Endothelial cell of umbilical vein (primary cell): ENCODE measurements around the gene CPED1. TPM values are rescaled to one million over a fixed set of nuclear protein-coding genes. Genes with fewer than 3 reads are reported as not detected.

Experiments used
- BruUV-seq: library from RNA; stranded (reverse); fragments of 400-500 nt; replicated peaks from 2 replicates; lab custom pipeline; 2021; lab: Mats Ljungman, UMichigan
- CTCF ChIA-PET: fragments of 300-600, 350-600 bp; sonication (Branson Sonifier 250); formaldehyde crosslinking; loops from one replicate; lab custom pipeline; 2021; ENCODE audit warnings: antibody characterized with exemption, inconsistent platforms; lab: Charles Lee
- POLR2A ChIA-PET: fragments of 300-600, 350-600 bp; sonication (Branson Sonifier 250); formaldehyde crosslinking; loops from one replicate; lab custom pipeline; 2021; ENCODE audit warnings: antibody characterized with exemption, inconsistent platforms; lab: Charles Lee
- DNase-seq: peaks from one replicate; pipeline ENCODE4 v3.0.0-alpha.2; 2011; ENCODE audit warnings: low read depth, low spot score
- FAIRE-seq: peaks from 2 replicates; lab custom pipeline; 2011; peaks lifted over from hg19 to GRCh38; lab: Jason Lieb, UNC
- H2AFZ ChIP-seq: 2 replicates; pipeline ENCODE4 v1.6.0; 2012; ENCODE audit warnings: low read depth, low read length, control low read depth, inconsistent platforms
- H3K27ac ChIP-seq: 2 replicates; pipeline ENCODE4 v1.5.1; 2011; ENCODE audit warnings: low read depth, mild to moderate bottlenecking, control low read depth, low read length, moderate library complexity; ENCODE audit not compliant: insufficient read depth
- H3K27me3 ChIP-seq, 2 experiments: 2 replicates each; pipeline versions ENCODE4 v1.6.0 to v1.6.1; 2011; ENCODE audit warnings: low read length in 2 of 2, mixed read lengths in 1 of 2; ENCODE audit not compliant: control insufficient read depth in 2 of 2, insufficient read depth in 2 of 2
- H3K36me3 ChIP-seq, 2 experiments: 2 replicates in 1 of 2; 3 replicates in 1 of 2; pipeline ENCODE4 v1.5.1; 2011; ENCODE audit warnings: low read length in 2 of 2, mild to moderate bottlenecking in 1 of 2, moderate library complexity in 1 of 2; ENCODE audit not compliant: control insufficient read depth in 2 of 2, insufficient read depth in 2 of 2; ENCODE audit errors: extremely low read depth in 1 of 2
- H3K4me1 ChIP-seq: 3 replicates; pipeline ENCODE4 v1.5.1; 2011; ENCODE audit warnings: mild to moderate bottlenecking, low read length; ENCODE audit not compliant: control insufficient read depth, insufficient read depth; ENCODE audit errors: extremely low read depth
- H3K4me2 ChIP-seq: 2 replicates; pipeline ENCODE4 v1.6.1; 2011; ENCODE audit warnings: low read length, control low read depth, mixed read lengths; ENCODE audit not compliant: insufficient read depth
- H3K4me3 ChIP-seq, 3 experiments: fragments of 200-600 bp in 1 of 3; sonication (generic), shearing (Covaris generic) in 1 of 3; replicated peaks in 1 of 3; 2 replicates each; pipeline ENCODE4 v1.5.1; 2011 to 2016; ENCODE audit warnings: control low read depth in 3 of 3, low read length in 3 of 3, mild to moderate bottlenecking in 2 of 3, inconsistent platforms in 1 of 3, low read depth in 1 of 3, moderate library complexity in 1 of 3; ENCODE audit not compliant: insufficient read depth in 1 of 3
- H3K79me2 ChIP-seq: 2 replicates; pipeline ENCODE4 v1.6.0; 2012; ENCODE audit warnings: low read length, inconsistent platforms; ENCODE audit not compliant: control insufficient read depth, insufficient read depth
- H3K9ac ChIP-seq: replicated peaks from 2 replicates; pipeline ENCODE3; 2011; ENCODE audit warnings: low read length, control low read depth; ENCODE audit not compliant: insufficient read depth; ENCODE audit errors: extremely low read depth
- H3K9me1 ChIP-seq: replicated peaks from 3 replicates; pipeline ENCODE4 v1.6.0; 2011; ENCODE audit warnings: mild to moderate bottlenecking, low read length; ENCODE audit not compliant: control insufficient read depth, insufficient read depth; ENCODE audit errors: extremely low read depth
- H3K9me3 ChIP-seq: replicated peaks from 2 replicates; pipeline ENCODE4 v1.5.1; 2012; ENCODE audit warnings: low read length, inconsistent platforms; ENCODE audit not compliant: control insufficient read depth, insufficient read depth
- H4K20me1 ChIP-seq: replicated peaks from 2 replicates; pipeline ENCODE3; 2011; ENCODE audit warnings: mild to moderate bottlenecking, low read length; ENCODE audit not compliant: control insufficient read depth, insufficient read depth; ENCODE audit errors: extremely low read depth
- EZH2 ChIP-seq: IDR thresholded peaks from 2 replicates; pipeline ENCODE4 v1.6.1; 2012; ENCODE audit warnings: borderline replicate concordance, low read depth, mild to moderate bottlenecking, moderate library complexity, low read length, inconsistent platforms; ENCODE audit not compliant: severe bottlenecking
- FOS ChIP-seq: IDR thresholded peaks from 2 replicates; pipeline ENCODE4 v1.6.1; 2011; ENCODE audit warnings: mild to moderate bottlenecking, low read length, moderate library complexity, borderline replicate concordance; ENCODE audit not compliant: insufficient read depth
- GATA2 ChIP-seq: IDR thresholded peaks from 2 replicates; pipeline ENCODE4 v1.7.0; 2011; ENCODE audit warnings: low read depth, mild to moderate bottlenecking, moderate library complexity, mixed read lengths, low read length; ENCODE audit not compliant: insufficient read length, insufficient read depth
- JUN ChIP-seq: IDR thresholded peaks from 2 replicates; pipeline ENCODE4 v1.6.1; 2011; ENCODE audit warnings: borderline replicate concordance, low read depth; ENCODE audit not compliant: insufficient read length, insufficient read depth
- MYC ChIP-seq: IDR thresholded peaks from one replicate; pipeline ENCODE4 v1.6.1; 2011; ENCODE audit warnings: mild to moderate bottlenecking, low read depth, low read length
- POLR2A ChIP-seq: IDR thresholded peaks from 2 replicates; pipeline ENCODE4 v1.6.1; 2012; ENCODE audit warnings: low read depth, mild to moderate bottlenecking, control low read depth, low read length
- POLR2AphosphoS5 ChIP-seq: IDR thresholded peaks from 2 replicates; pipeline ENCODE4 v1.6.1; 2012; ENCODE audit warnings: low read depth, mild to moderate bottlenecking, control low read depth, low read length, moderate library complexity; ENCODE audit not compliant: insufficient read depth
- dilution Hi-C: fragments of 300-500 bp; cut with MboI; formaldehyde crosslinking; loops from one replicate; pipeline ENCODE4 v1.15.0; 2019; ENCODE audit warnings: low sequenced_read_pairs; ENCODE audit not compliant: extremely low pct_ligation_motif_present
- intact Hi-C: fragments of 100-400 bp; cut with micrococcal nuclease; formaldehyde crosslinking; loops from one replicate; pipeline ENCODE4 v1.10.0; 2022
- polyA plus RNA-seq, 4 experiments: library from polyadenylated mRNA; depleted of rRNA in 3 of 4; stranded (reverse) in 3 of 4; unstranded in 1 of 4; fragments of >200 nt; gene quantifications; 2 replicates each; pipeline versions ENCODE4 v1.2.1 to v1.2.3, GENCODE V29; 2011 to 2012; ENCODE audit warnings: missing spikeins in 1 of 4
- total RNA-seq: library from RNA; stranded (reverse); gene quantifications from 2 replicates; pipeline ENCODE4 v1.2.3, GENCODE V29; 2021
- TF ChIP-seq, protein P1 (sequence below): IDR thresholded peaks from 2 replicates; pipeline ENCODE4 v1.6.1; 2011; ENCODE audit not compliant: insufficient read depth, insufficient read length
- TF ChIP-seq, protein P2 (sequence below), 2 donors: IDR thresholded peaks; 1 replicate in 1 of 2; 2 replicates in 1 of 2; pipeline ENCODE4 v1.5.1; 2011; ENCODE audit warnings: low read length in 2 of 2, mild to moderate bottlenecking in 2 of 2, moderate library complexity in 2 of 2, control low read depth in 1 of 2, inconsistent platforms in 1 of 2, low read depth in 1 of 2; ENCODE audit not compliant: insufficient read depth in 1 of 2; ENCODE audit errors: extremely low read depth in 1 of 2

CPED1 gene
- total and polyA plus RNA-seq, 2 donors (not counting 3 experiments of a cell fraction or from before 2014, with no cell fraction given), result 0.22 to 3.0 TPM

DNA sequence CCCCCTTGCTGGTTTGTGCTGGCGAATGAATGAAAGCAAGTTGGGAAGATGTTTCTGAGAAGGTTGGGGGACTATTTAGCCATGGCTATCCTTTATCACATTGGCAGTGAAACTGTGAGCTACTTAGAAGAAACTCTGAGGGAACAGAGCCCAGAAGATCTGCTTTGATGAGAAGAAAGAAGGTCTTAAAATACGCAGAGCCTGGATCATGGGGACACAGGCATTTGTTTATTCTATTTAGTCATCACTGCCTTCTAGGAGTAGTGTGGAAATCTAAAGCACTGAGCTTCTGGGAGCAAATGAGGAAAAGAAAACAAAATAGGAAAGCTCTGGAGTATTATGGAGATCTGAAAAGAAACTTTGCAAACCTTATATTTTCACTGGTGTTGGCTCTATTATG, 28.5 kb downstream of the CPED1 start:
- Histone ChIP-seq H3K4me3 (no peak overlapping the region), H3K27me3 (no peaks in the 10 kb centered on the region), H3K79me2 (no peaks in the 10 kb centered on the region), H3K9me3 (no peaks in the 10 kb centered on the region), H3K36me3 (no peaks in the 10 kb centered on the region), H3K9me1 (no peaks in the 10 kb centered on the region), H3K9ac (no peak overlapping the region), H3K27ac (no peak overlapping the region), H3K4me1 (peaks cover 14% of the 10 kb centered on the region), H3K4me2 (no peak overlapping the region), H2AFZ (no peak overlapping the region), H4K20me1 (no peaks in the 10 kb centered on the region)
- intact Hi-C loops, result no loop called here
- no peak for FAIRE-seq
- TF ChIP-seq FOS (no peak), EZH2 (no peak), JUN (no peak), POLR2AphosphoS5 (no peak), POLR2A (no peak), MYC (no peak), GATA2 (no peak)
- TF ChIP-seq, protein P1, sequence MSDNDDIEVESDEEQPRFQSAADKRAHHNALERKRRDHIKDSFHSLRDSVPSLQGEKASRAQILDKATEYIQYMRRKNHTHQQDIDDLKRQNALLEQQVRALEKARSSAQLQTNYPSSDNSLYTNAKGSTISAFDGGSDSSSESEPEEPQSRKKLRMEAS, result no peak
- TF ChIP-seq, protein P2, sequence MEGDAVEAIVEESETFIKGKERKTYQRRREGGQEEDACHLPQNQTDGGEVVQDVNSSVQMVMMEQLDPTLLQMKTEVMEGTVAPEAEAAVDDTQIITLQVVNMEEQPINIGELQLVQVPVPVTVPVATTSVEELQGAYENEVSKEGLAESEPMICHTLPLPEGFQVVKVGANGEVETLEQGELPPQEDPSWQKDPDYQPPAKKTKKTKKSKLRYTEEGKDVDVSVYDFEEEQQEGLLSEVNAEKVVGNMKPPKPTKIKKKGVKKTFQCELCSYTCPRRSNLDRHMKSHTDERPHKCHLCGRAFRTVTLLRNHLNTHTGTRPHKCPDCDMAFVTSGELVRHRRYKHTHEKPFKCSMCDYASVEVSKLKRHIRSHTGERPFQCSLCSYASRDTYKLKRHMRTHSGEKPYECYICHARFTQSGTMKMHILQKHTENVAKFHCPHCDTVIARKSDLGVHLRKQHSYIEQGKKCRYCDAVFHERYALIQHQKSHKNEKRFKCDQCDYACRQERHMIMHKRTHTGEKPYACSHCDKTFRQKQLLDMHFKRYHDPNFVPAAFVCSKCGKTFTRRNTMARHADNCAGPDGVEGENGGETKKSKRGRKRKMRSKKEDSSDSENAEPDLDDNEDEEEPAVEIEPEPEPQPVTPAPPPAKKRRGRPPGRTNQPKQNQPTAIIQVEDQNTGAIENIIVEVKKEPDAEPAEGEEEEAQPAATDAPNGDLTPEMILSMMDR (IDR thresholded peaks at IDR 0.05; ENCODE audit: extremely low read depth in 1 of 2, insufficient read depth in 1 of 2, low read depth in 1 of 2, low read length in 2 of 2), result no peak
- dilution Hi-C loops, result no loop called here
- ChIA-PET CTCF (interaction anchor here (0.8 to 1.5 kb wide), 6 partner anchors 10 to 91 kb away, joined by 3 to 5 read pairs (median 3); no protein-coding TSS in a partner anchor), POLR2A (no interaction called here)
- no peak for DNase-seq
- BruUV-seq, result no TSS peak
